Loucy (cell line): ENCODE measurements around the gene CHMP5.

Source experiments
- EZH2phosphoT487 ChIP-seq: fragments of 200-600 bp; IDR thresholded peaks from 2 replicates; pipeline ENCODE4 v1.6.1; 2018; ENCODE audit warnings: antibody characterized with exemption, mild to moderate bottlenecking, moderate library complexity, borderline replicate concordance
- TF ChIP-seq, protein P1 (sequence below): fragments of 200-600 bp; sonication (generic); conservative IDR thresholded peaks from 2 replicates; pipeline ENCODE4 v1.5.1; 2014; ENCODE audit warnings: mild to moderate bottlenecking, antibody characterized with exemption, low read length

DNA sequence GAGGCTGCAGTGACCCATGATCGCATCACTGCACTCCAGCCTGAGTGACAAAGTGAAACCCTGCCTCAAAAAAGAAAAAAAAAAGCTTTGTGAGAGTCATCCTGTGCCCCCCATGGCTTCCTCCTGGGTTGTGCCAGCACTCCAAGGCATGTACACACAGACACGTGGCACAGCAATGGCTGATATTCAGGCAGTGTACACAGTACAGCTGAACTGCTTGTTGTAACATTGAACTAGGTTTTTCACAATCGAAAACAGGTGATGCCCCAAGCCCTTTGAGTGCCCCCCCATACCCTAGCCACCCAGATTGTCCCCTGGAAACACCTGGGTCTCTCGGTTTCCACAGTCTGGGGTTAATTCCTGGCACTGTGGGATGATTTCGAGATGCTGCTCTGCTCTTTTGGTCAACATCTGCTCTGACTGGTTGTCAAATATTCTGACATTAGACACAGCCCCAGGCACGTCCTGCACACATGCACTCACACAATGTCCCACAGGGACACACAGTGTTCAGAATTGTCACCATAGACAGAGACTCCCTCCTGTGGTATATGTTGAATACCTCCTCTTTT, 15.7 kb upstream of the CHMP5 start:
- TF ChIP-seq, protein P1, sequence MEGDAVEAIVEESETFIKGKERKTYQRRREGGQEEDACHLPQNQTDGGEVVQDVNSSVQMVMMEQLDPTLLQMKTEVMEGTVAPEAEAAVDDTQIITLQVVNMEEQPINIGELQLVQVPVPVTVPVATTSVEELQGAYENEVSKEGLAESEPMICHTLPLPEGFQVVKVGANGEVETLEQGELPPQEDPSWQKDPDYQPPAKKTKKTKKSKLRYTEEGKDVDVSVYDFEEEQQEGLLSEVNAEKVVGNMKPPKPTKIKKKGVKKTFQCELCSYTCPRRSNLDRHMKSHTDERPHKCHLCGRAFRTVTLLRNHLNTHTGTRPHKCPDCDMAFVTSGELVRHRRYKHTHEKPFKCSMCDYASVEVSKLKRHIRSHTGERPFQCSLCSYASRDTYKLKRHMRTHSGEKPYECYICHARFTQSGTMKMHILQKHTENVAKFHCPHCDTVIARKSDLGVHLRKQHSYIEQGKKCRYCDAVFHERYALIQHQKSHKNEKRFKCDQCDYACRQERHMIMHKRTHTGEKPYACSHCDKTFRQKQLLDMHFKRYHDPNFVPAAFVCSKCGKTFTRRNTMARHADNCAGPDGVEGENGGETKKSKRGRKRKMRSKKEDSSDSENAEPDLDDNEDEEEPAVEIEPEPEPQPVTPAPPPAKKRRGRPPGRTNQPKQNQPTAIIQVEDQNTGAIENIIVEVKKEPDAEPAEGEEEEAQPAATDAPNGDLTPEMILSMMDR: no peak
- no peak for TF ChIP-seq EZH2phosphoT487
